Right renal pelvis (tissue), 4 donors: ENCODE measurements around the gene PCDHB7. TPM values are rescaled to one million over a fixed set of nuclear protein-coding genes. Genes with fewer than 3 reads are reported as not detected.
"Not testable (repeated sequence)": the region's sequence is repeated elsewhere in the genome, so short reads cannot be mapped to it uniquely, and the experiment has no call there.

Experiments used
- DNase-seq, 4 donors: peaks; one replicate each; pipeline ENCODE4 v3.0.0-alpha.2; 2013; ENCODE audit warnings: low read depth in 4 of 4, low spot score in 3 of 4, missing footprints in 1 of 4
- polyA plus RNA-seq, 4 donors: library from polyadenylated mRNA; unstranded; fragments of 120-200 nt; gene quantifications; one replicate each; pipeline ENCODE4 v1.2.1, GENCODE V29; 2013; ENCODE audit not compliant: insufficient read length in 4 of 4

PCDHB7 gene
- polyA plus RNA-seq, 4 donors = 4.9 to 6.2 (median 5.9) TPM

GRCh38 chr5:141179371-141179770 lies 6.9 kb downstream of the PCDHB7 start:
- DNase-seq = not testable (repeated sequence)

DNA sequence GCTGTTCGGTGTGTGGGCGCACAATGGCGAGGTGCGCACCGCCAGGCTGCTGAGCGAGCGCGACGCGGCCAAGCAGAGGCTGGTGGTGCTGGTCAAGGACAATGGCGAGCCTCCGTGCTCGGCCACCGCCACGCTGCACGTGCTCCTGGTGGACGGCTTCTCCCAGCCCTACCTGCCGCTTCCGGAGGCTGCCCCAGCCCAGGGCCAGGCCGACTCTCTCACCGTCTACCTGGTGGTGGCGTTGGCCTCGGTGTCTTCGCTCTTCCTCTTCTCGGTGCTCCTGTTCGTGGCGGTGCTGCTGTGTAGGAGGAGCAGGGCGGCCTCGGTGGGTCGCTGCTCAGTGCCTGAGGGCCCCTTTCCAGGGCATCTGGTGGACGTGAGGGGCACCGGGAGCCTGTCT lies 7.4 kb downstream of the PCDHB7 start:
- DNase-seq = not testable (repeated sequence)

GRCh38 chr5:141180313-141180712 lies 7.9 kb downstream of the PCDHB7 start:
- DNase-seq = no peak

DNA sequence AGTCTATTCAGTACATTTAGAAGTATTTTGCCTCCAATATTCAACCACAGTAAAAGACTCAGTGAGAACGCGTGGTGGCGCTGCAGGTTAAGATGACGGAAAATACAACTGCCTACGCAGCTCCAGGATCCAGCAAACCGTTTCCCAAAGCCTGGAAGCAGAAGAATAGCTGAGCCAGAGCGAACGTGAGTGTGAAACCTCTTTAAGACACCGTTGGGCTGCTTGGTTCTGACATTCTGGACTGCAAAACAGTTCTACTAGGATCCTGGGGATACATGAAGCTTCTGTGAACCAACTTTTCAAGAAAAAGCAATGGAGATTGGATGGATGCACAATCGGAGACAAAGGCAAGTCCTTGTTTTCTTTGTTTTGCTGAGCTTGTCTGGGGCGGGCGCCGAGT lies 9.8 kb downstream of the PCDHB7 start, which contains the start of gene PCDHB16:
Gene PCDHB16, plus strand, starts transcription at position 140 of the 400 bp plus-strand sequence. Its CDS starts 173 bp downstream, at position 313.
- no peak for DNase-seq

DNA sequence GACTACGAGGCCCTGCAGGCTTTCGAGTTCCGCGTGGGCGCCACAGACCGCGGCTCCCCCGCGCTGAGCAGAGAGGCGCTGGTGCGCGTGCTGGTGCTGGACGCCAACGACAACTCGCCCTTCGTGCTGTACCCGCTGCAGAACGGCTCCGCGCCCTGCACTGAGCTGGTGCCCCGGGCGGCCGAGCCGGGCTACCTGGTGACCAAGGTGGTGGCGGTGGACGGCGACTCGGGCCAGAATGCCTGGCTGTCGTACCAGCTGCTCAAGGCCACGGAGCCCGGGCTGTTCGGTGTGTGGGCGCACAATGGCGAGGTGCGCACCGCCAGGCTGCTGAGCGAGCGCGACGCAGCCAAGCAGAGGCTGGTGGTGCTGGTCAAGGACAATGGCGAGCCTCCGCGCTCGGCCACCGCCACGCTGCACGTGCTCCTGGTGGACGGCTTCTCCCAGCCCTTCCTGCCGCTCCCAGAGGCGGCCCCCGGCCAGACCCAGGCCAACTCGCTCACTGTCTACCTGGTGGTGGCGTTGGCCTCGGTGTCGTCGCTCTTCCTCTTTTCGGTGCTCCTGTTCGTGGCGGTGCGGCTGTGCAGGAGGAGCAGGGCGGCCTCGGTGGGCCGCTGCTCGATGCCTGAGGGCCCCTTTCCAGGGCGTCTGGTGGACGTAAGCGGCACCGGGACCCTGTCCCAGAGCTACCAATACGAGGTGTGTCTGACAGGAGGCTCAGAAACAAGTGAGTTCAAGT lies 11.8 kb downstream of the PCDHB7 start:
- DNase-seq = not testable (repeated sequence)

- no peak for DNase-seq
These were observed 14.6 kb downstream of the PCDHB7 start, which contains the start of gene PCDHB9 for GRCh38 chr5:141186897-141187512. Gene PCDHB9 (plus strand): TSS chr5:141187161. CDS start chr5:141187319, 158 bp downstream.

DNA sequence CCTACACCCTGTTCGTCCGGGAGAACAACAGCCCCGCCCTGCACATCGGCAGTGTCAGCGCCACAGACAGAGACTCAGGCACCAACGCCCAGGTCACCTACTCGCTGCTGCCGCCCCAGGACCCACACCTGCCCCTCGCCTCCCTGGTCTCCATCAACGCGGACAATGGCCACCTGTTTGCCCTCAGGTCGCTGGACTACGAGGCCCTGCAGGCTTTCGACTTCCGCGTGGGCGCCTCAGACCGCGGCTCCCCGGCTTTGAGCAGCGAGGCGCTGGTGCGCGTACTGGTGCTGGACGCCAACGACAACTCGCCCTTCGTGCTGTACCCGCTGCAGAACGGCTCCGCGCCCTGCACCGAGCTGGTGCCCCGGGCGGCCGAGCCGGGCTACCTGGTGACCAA lies 16.2 kb downstream of the PCDHB7 start:
- not testable (repeated sequence) for DNase-seq

GRCh38 chr5:141189131-141189530 lies 16.7 kb downstream of the PCDHB7 start:
- DNase-seq = not testable (repeated sequence)

DNA sequence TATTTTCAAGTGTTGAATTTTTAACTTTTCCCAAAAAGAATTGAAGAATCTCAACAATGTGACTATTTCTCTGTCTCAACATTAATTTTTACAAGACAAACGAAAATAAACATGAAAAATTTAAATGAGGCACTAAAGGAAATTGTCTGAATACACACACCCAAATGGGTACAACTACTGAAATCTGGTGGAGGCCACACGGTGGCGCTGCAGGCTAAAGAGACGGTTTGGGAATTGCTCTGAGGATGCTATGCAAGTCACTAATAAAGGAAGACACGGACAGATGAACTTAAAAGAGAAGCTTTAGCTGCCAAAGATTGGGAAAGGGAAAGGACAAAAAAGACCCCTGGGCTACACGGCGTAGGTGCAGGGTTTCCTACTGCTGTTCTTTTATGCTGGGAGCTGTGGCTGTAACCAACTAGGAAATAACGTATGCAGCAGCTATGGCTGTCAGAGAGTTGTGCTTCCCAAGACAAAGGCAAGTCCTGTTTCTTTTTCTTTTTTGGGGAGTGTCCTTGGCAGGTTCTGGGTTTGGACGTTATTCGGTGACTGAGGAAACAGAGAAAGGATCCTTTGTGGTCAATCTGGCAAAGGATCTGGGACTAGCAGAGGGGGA lies 19.8 kb downstream of the PCDHB7 start, which contains the start of gene PCDHB10:
Gene PCDHB10, plus strand, starts transcription at position 244 of the 616 bp plus-strand sequence. Its CDS starts 200 bp downstream, at position 444.
- DNase-seq = no peak

GRCh38 chr5:141194332-141194731 lies 21.9 kb downstream of the PCDHB7 start:
- not testable (repeated sequence) for DNase-seq

- no peak for DNase-seq
These were observed 23.9 kb downstream of the PCDHB7 start for GRCh38 chr5:141196363-141196762.

- DNase-seq = no peak
These were observed 27.2 kb downstream of the PCDHB7 start, which contains the start of gene PCDHB11 for GRCh38 chr5:141199359-141200235. Gene PCDHB11 (plus strand): TSS chr5:141199627. CDS start chr5:141199775, 148 bp downstream.

GRCh38 chr5:141201126-141201525 lies 28.7 kb downstream of the PCDHB7 start:
- not testable (repeated sequence) for DNase-seq

- not testable (repeated sequence) for DNase-seq
These were observed 29.2 kb downstream of the PCDHB7 start for GRCh38 chr5:141201646-141202045.

- no peak for DNase-seq
These were observed 36.0 kb downstream of the PCDHB7 start, which contains the start of gene PCDHB12 for GRCh38 chr5:141208478-141208877. Gene PCDHB12 (plus strand): TSS chr5:141208719. CDS start chr5:141208908, 189 bp downstream.

DNA sequence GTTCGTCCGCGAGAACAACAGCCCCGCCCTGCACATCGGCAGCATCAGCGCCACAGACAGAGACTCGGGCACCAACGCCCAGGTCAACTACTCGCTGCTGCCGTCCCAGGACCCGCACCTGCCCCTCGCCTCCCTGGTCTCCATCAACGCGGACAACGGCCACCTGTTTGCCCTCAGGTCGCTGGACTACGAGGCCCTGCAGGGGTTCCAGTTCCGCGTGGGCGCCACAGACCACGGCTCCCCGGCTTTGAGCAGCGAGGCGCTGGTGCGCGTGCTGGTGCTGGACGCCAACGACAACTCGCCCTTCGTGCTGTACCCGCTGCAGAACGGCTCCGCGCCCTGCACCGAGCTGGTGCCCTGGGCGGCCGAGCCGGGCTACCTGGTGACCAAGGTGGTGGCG lies 37.8 kb downstream of the PCDHB7 start:
- not testable (repeated sequence) for DNase-seq

- not testable (repeated sequence) for DNase-seq
These were observed 38.4 kb downstream of the PCDHB7 start for GRCh38 chr5:141210849-141211248.

- not testable (repeated sequence) for DNase-seq
These were observed 41.4 kb downstream of the PCDHB7 start, which contains the start of gene PCDHB13 for GRCh38 chr5:141213656-141214339. Gene PCDHB13 (plus strand): TSS chr5:141213919. CDS start chr5:141214124, 205 bp downstream.

DNA sequence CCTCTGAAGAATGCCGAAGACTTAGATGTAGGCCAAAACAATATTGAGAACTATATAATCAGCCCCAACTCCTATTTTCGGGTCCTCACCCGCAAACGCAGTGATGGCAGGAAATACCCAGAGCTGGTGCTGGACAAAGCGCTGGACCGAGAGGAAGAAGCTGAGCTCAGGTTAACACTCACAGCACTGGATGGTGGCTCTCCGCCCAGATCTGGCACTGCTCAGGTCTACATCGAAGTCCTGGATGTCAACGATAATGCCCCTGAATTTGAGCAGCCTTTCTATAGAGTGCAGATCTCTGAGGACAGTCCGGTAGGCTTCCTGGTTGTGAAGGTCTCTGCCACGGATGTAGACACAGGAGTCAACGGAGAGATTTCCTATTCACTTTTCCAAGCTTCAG lies 42.1 kb downstream of the PCDHB7 start:
- DNase-seq = not testable (repeated sequence)
